ENCODE results near the gene FBN2. TPM values are rescaled to one million over a fixed set of nuclear protein-coding genes. Genes with fewer than 3 reads are reported as not detected.

Gene FBN2
- total RNA-seq = 21.4 and 41.2 TPM in 2 replicates

DNA sequence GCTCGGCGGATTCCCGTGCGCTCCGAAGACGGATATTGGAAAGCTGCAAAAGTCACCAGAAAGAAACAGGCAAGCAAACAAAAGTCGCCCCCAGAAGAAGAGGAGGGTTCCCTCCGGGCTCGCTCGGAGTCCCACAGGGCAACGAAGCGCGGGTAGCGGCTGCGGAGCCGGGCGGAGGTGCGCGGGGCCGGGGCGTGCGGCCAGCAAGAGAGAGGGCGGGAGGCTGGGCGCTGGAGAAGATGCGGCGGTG lies at the start of gene FBN2:
TSS of gene FBN2 (minus strand) at position 246 of the 250 bp plus-strand sequence. CDS start 642 bp downstream, outside the sequence.
- no peak for DNase-seq (ENCODE audit: extremely low read depth, low read depth, low spot score)

DNA sequence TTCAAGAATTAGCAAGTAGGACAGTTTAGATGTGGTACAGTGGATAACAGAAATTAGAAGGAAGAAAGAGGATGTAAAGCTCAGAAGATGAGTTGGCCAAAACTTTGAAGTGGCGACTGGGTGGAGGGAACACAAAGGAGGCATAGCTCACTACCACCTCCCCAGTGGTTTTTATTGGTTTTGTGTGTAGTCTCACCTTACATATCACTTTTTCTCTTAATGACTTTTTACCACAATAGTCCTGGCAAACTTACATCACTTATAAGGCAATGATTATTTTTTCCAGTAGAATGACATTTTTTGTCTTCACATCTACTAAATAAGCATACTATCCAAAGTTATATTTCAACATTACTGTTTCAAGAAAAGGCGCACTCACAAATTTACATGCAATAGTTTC lies 49.2 kb upstream of the FBN2 start:
- DNase-seq (ENCODE audit: extremely low read depth, low read depth, low spot score) = no peak

DNA sequence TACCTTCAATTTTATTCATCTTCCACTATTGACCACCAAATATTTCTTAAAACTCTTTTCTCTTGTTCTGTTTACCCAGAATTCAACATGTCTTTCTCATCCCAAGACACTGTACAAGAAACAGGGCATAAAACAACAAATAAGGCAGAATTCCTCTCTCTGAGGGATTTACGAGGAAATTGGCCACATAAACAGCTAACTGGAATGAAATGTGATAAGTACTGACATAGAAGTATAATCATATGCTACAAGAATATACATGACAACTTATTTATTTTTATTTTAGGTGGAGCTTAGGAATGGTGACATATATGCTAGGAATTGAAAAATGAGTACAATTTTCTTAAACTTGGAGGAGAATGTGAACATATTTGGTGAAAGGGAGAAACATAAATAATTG lies 48.8 kb upstream of the FBN2 start:
- DNase-seq (ENCODE audit: extremely low read depth, low read depth, low spot score) = no peak

DNA sequence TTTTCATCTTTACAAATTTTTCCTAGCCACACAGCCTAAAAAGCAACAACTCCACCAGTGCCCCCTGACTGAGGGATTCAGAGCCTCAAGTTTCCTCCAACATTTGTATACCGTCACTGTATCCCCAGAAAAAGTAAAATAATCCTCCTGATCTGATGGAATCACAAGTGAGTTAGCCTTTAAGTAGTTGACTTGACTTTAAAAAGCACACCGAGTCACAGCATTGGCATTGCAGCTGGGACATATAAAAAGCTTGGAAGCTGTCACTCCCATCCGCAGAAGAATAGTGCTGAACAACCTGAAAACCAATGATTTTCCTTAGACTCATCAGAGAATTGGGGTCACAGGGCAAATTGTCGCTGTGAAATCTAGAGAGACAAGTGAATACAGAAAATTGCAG lies 41.6 kb upstream of the FBN2 start:
- DNase-seq (ENCODE audit: extremely low read depth, low read depth, low spot score) = no peak

DNA sequence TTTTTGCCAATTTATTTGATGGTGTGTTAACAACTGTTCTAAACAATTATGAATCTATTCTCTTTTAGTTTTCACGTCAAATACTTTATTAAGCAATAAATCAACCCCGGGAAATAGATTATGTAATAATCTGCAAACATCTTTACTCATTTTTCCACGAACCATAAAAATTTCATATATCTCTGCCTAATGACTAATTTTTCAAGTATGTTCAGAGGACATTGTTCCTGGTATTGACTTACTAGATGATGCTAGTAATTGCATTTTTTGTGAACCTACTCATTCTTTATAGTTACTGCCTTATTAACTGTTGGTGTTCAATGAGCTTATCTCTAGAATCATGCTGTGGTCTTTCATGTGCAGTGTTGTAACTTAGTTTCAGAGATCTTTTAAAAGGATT lies 41.0 kb upstream of the FBN2 start:
- peak; percentile 16 for DNase-seq (ENCODE audit: extremely low read depth, low read depth, low spot score)

DNA sequence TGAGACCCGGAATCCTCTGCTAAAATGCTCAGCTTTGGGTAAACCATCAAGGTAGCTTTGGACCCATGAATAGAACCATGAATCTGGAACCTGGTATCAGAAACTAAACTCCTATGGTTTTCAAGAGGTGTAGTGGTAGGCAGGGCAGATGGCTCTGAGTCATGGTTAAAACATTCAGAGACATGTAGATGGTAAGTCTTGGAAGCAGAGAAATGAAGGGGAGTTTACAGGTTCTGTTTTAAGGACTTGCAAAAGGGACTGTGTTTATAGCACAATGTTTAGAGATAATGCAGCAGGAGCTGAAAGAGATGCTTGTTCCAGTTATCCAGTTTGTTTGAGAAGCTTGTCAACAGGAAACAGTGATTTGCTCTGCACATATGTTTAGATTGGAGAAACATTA lies 36.0 kb upstream of the FBN2 start:
- no peak for DNase-seq (ENCODE audit: extremely low read depth, low read depth, low spot score)

DNA sequence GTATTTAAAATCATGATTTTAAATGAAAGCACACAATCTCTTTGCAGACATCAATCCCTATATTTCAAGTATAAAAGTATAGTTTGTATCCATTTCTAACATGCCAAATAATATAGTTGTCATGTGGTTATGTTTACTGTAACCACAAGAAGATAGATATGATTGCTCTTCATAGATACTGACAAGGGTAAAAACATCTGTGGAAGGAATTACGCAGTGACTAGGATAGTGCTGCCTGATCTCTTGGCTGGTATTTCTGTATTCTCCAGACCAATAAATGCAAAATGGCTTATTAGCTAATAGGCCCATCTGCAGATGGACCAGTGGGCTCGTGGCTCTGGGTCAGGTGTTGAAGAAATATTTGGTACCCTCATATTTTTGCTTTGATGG lies 34.9 kb upstream of the FBN2 start:
- DNase-seq (ENCODE audit: extremely low read depth, low read depth, low spot score) = no peak

DNA sequence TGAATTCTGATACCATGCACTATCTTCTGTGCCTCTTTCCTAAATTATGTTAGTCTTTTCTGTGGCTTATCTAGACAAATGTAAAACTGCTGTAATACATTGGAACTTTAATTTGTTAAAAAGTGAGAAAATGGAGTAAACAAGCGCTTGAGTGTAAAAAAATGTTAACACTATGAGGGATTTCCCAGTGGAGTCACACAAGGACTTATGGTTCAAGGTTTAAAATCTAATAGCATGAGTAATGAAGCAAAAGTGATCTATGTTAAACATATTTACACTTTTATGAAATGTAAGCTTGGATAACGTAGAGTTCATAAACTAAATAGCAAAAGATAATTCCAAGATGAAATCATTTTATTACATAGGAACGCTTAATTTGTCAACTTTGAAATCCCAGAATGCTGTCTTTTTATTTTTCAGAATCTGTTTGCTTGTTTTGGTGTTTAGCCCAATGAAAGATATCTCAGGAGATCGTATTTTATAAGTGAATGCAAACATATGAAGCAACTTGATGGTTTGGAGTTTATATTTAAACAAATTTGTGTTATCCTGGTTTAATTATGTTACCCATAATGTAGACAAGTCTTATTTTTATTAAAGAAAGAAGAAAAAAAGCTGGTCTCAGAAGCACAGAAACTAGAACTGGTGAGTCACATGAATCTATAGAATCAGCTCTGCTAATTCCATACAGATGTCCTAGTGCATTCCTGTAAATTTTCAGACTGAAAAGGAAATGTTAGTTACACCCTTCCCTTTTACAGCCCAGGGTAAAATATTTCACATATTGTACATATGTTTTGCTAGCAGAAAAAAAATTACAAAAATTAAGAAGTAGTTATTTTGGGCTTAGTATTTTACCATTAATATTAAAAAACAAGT lies 34.2 kb upstream of the FBN2 start:
- DNase-seq (ENCODE audit: extremely low read depth, low read depth, low spot score) = no peak

DNA sequence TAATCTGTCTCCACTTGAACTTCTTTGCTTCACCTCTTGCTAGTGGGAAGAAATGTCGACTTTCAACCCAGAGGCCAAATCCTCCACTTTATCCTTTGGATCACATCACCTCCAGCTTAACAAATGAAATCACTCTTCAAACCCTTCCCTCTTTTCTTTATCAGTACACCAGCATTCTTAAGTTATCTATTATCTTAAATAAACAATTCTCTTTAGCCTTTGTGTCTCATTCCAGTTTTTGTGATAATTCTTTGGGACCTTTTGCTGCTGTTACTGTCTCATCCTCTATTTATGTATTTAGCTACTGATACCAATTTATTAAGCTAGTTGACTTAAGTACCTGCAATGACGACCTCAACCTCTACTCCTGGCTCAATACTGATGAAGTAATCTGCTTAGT lies 28.1 kb upstream of the FBN2 start:
- DNase-seq (ENCODE audit: extremely low read depth, low read depth, low spot score) = no peak

DNA sequence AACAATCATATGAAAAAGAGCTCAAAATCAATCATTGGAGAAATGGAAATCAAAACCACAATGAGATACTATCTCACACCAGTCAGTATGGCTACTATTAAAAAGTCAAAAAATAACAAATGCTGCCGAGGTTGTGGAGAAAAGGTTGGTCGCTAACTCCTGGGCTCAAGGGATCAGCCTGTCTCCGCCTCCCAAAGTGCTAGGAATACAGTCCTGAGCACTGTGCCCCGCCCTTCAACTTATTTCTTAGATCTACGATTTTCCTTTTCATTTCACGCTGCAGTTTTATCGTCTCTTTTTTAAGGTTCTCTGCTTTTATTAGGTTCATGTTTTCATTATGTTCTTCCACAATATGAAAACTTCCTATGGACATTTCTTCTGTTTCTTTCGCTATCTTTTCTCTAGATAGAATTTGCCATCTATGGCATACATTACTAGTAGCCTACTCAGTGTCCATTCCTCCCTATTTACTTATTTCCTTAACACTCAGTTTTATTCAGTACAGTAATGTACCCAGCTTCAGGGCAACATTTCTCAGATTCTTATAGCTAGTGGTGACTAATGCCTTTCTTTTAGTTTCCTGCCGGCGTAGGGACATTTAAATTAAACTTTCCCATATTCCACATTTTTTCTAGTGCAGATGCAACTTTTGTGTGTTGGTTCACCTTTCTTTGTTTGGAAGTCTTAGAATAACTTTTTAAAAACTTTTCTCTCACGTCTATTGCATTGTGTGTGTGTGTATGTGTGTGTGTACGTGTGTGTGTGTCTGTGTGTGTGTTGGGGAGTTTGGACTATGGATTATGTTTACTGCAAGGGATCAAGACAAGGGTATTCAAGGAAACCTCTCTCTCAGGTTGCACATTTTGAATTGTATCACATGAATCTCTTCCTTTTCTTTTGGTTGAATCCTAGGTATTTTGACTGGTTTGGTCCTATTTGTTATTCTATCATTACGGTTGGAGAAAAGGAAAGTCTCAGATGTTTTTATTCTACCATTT lies 21.6 kb upstream of the FBN2 start:
- no peak for DNase-seq (ENCODE audit: extremely low read depth, low read depth, low spot score)

DNA sequence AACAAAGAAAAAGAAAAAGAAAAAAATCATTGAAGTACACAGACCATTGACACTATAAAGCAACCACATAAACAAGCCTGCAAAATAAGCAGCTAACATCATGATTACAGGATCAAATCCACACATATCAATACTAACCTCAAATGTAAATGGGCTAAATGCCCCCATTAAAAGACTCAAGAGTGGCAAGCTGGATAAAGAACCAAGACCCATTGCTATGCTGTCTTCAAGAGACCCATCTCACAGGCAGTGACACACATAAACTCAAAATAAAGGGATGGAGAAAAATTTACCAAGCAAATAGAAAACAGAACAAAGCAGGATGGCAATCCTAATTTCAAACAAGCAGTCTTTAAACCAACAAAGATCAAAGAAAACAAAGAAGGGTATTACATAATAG lies 15.7 kb upstream of the FBN2 start:
- DNase-seq (ENCODE audit: extremely low read depth, low read depth, low spot score) = no peak

DNA sequence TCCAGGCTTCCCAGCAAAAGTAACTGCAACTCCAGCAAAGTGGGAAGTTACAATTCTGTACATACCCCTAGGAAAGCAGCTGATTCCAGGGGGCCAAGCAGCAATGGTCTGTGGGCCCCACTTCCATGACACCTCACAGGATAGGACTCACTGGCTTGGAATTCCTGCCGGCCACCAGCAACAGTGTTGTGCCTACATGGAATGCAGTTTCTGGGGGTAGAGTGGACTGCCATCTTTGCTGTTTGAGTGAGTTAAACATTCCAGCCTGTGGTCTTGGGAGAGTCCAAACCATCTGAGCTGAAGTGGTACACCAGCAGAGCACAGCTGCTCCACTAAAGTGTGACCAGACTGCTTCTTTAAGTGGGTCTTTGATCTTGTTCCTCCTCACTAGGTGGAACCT lies 13.4 kb upstream of the FBN2 start:
- no peak for DNase-seq (ENCODE audit: extremely low read depth, low read depth, low spot score)

DNA sequence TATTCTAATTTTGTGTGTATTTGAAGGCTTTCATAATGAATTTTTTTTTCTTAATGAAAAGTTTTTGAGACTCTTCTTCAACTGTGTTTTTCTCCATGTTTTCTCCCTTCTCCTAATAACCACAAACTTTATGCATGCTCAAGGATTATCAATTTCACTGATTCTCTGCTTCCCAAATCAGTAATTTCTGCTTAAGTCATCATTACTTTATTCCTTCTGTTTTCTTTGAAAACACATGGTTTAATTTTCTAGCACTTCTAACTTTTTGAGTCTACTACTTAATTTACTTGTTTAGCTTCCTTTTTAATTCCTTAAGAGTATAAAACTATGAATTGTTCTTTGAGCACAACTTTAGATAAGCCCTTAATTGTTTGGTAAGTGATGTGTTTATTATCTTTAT lies 11.5 kb upstream of the FBN2 start:
- no peak for DNase-seq (ENCODE audit: extremely low read depth, low read depth, low spot score)

DNA sequence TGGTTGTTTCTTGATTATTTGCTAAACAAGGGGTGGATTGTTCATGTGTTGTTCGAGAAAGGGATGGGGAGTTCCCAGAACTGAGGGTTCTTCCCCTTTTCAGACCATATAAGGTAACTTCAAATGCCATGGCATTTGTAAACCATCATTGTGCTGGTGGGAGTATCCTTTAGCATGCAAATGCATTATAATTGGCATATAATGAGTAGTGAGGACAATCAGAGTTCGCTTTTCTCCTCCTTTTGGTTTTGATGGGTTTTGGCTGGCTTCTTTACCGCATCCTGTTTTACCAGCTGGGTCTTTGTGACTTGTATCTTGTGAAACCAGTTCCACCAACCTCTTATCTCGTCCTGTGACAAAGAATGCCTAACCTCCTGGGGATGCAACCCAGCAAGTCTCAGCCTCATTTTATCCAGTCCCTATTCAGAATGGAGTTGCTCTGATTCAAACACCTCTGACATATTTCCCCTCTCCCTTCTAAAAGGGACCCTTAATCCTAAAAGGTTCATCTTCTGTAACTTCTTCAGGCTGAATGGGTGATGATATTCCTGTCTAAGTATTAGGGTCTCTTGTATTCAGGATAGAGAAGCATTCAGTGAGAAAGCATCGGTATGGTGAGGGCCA lies 8.7 kb upstream of the FBN2 start:
- DNase-seq (ENCODE audit: extremely low read depth, low read depth, low spot score) = no peak

DNA sequence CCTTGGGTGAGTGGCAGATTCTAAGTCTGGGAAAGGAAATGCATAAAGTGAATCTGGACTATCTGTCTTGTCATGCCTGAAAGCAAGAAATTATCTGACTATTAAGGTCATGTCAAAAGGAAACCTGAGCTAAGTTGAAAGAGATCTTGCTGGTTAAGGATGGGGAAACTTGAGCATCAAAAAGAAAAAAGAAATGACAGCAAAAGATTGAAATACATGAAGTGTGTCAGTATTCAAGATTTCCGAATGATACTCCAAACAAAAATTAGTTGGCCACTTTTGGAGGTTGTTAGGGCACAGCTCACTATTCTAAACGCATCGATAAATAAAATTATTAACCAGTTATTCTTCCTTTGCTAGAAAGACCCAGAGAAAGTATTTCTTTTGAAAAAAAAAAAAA lies 3.3 kb upstream of the FBN2 start:
- DNase-seq (ENCODE audit: extremely low read depth, low read depth, low spot score) = no peak

DNA sequence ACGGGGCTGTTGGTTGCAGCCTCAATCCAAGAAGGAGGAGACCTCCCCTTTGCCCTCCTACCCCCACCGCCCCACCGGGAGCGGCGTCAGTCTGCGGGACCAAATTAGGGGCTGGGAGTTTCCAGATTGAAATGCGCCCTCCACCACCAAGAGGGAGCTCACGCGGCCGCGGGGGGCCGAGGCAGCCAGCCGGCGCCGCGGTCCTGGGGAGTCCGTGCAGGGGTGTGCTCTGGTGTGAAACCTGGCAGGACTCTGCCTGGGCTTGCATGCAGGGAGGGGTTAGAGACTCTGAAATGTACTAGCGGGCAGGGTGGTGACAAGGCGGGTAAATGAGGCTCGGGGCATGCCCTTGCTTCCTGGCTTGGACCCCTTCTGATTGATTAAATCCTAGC lies 989 bp upstream of the FBN2 start:
- DNase-seq (ENCODE audit: extremely low read depth, low read depth, low spot score) = no peak

DNA sequence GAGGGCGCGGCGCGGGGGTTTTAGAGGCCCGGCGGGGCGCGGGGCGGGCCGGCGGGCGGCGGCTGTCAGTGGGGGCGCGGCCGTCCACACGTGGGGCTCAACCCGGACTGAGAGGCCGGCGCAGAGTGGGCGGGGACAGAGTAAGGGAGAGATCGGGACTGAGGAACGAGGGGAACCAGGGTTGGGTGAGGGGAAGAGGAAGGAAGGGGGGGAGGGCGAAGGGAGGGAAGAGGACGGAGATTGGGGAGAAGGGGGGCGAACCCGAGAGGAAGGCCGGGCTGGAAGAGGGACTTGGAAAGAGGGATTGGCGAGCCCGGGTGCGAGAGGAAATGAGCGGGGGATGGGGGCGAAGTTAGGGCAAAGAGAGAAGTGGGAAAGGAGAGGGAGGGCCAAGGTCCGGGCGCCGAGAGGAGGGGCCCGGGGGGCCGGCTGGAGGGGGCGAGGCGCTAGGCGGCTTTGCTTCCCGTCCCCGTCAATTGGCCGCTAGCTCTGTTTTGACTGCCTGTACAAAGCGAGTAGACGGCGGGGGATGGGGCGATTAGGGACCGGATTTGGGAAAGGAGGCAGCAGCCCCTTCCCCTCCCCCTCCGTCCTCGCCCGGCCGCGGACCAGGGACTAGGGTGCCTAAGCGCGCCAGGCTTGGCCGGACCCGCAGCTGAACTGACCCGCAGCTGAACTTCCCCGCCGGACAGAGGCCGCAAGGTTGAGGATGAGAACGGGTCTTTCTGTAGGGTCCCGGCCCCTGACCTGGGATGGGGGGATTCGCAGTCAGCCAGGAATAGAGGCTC lies 399 bp upstream of the FBN2 start:
- DNase-seq (ENCODE audit: extremely low read depth, low read depth, low spot score) = no peak

DNA sequence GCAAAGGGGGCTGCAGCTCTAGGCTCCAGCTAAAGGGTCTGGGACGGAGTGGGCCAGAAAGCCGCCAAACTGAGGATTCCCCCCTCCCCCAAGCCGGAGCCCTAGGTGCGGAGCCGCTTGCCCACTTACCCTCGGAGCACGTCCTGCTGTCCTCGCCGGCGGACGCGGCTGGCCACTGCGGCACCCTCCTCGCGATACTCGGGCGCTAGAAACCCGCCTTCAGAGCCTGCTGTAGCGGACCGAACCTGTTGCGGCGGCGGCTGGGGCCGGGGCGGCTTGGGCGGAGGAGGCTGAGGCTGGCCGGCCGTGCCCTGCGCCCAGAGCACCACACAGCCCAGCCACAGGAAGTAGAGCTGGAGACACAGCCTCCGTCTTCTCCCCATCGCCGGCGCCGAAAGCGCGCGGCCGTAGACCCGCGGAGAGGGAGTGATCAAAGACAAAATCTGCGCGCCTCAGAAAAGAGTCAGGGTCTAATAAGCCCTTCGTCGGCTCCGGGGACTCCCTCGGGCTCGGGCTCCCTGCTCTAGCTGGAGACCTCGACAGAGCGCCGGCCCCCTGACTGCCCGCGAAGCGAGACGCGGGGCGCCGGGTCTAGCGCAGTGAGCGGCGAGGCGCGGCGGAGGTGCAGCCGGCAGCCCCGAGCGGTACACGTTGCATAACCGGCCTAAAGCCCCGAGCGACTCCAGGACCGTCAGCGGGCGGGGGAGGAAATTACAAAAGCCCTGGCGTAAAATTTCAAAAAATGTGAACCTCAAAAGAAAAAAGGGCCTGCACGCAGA lies 635 bp downstream of the FBN2 start:
- DNase-seq (ENCODE audit: extremely low read depth, low read depth, low spot score) = no peak

DNA sequence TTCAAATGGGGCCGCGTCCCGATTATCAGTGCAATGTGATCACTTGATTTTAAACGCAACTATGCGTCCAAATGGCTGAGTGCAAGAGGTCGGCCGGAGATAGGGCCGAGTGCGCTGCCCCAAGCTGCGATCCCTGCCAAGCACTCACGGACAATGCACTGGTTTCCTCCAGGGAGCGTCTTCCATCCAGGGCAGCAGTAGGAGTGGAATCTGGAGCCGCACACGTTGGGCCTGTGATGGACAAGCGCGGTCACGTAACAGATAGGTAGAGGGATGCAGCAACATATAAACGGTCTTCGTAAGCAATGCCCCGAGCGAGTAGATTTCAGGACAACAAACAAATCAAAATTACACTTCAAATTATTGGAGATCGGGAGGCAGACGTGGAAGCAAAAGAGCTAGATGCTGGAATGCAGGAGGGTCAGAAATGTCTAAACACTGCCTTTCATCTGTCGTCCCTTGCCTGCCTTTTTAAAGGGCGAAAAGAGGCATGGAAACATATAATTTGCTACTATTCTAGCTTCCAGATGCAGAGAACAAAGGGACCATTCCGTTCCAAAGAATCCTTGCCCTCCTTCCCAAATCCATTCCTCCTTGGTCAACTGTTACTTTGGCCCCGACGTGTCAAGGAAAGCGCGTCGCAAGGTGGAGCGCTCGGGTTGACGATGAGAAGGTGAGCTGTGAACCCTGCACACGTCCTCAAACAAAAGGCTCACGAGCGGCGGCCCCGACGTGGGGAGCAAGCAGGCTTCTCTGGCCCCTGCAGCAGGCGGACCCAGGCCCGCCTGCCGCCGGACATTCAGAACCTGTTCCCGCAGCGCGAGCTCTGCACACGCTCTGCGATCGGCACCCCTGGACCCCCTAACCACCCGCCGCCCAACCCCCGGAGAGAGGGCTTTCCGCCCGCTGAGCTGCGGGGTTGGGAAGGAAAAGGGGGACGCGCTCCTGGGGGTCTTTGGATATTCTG lies 1.5 kb downstream of the FBN2 start:
- no peak for DNase-seq (ENCODE audit: extremely low read depth, low read depth, low spot score)

All from glomerular endothelial cell (primary cell).